Measurements from ENCODE around the gene ETV2.
"Not testable (repeated sequence)": the region's sequence is repeated elsewhere in the genome, so short reads cannot be mapped to it uniquely, and the experiment has no call there.

Gene ETV2

GRCh38 chr19:35669566-35669965, 28.0 kb downstream of the ETV2 start:
- TF ChIP-seq POLR2AphosphoS5 (IDR thresholded peaks at IDR 0.05; ENCODE audit: low read depth, low read length) (no peak), POLR2A (IDR thresholded peaks at IDR 0.05; ENCODE audit: low read depth, low read length) (no peak), POU2F2 (IDR thresholded peaks at IDR 0.05; ENCODE audit: low read depth, low read length) (no peak), PAX5 (IDR thresholded peaks at IDR 0.05; ENCODE audit: insufficient read depth, low read length, severe bottlenecking) (no peak)
- no peak for DNase-seq (ENCODE audit: insufficient read length, low spot score)
- FAIRE-seq, result no peak

GRCh38 chr19:35669974-35670373, 28.4 kb downstream of the ETV2 start:
- TF ChIP-seq POLR2AphosphoS5 (IDR thresholded peaks at IDR 0.05; ENCODE audit: low read depth, low read length) (no peak), TAF1 (IDR thresholded peaks at IDR 0.05; ENCODE audit: low read depth, low read length) (no peak), SPI1 (IDR thresholded peaks at IDR 0.05; ENCODE audit: low read depth, low read length) (no peak), POLR2A (IDR thresholded peaks at IDR 0.05; ENCODE audit: low read depth, low read length) (no peak), PAX5 (IDR thresholded peaks at IDR 0.05; ENCODE audit: insufficient read depth, low read length, severe bottlenecking) (no peak), POU2F2 (IDR thresholded peaks at IDR 0.05; ENCODE audit: low read depth, low read length) (no peak)
- no peak for FAIRE-seq
- no peak for DNase-seq (ENCODE audit: insufficient read length, low spot score)

DNA sequence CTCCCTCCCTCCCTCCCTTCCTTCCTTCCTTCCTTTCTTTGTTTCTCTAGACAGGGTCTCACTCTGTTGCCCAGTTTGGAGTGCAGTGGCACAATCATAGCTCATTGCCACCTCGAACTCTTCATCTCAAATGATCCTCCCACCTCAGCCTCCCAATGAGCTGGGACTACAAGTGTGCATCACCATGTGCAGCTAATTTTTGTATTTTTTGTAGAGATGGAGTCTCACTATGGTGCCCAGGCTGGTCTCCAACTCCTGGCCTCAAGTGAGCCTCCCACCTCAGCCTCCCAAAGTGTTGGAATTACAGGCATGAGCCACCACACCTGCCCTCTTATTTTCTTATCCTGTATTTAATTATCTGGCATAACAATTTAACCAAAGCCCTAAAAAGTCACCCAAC, 29.1 kb downstream of the ETV2 start:
- TF ChIP-seq PAX5 (IDR thresholded peaks at IDR 0.05; ENCODE audit: insufficient read depth, low read length, severe bottlenecking) (no peak), SPI1 (IDR thresholded peaks at IDR 0.05; ENCODE audit: low read depth, low read length) (no peak), POLR2AphosphoS5 (IDR thresholded peaks at IDR 0.05; ENCODE audit: low read depth, low read length) (no peak), POLR2A (IDR thresholded peaks at IDR 0.05; ENCODE audit: low read depth, low read length) (no peak)
- DNase-seq (ENCODE audit: insufficient read length, low spot score) (no peak), FAIRE-seq (no peak)

- FAIRE-seq, result no peak
- no peak for TF ChIP-seq SPI1 (IDR thresholded peaks at IDR 0.05; ENCODE audit: low read depth, low read length)
- no peak for DNase-seq (ENCODE audit: insufficient read length, low spot score)
Observed at GRCh38 chr19:35671818-35672217, 30.3 kb downstream of the ETV2 start.

DNA sequence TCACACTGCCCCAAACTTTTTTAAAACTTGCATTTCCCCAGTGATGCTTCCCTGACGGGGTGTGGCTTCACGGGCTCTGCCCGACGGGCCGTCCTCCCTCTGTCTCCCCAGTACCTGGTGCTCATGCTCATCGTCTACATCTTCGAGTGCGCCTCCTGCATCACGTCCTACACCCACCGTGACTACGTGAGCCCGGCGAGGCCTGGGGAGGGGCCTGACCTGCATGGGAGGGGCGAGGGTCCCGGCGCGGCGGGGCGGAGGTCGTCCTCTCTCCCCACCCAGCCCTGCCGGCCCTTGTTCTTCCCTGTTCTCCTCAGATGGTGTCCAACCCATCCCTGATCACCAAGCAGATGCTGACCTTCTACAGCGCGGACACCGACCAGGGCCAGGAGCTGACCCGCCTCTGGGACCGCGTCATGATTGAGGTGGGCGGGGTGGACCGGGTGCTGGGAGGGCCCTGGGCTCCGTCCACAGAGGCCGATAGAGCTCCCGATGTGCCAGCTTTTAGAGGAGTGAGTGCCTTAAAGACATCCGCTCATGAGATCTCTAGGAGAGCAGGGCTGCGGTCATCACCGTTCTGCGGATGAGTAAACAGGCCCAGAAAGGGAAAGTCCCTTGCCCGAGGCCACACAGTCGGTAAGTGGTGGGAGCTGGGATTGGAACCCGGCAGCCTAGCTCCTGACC, 31.7 kb downstream of the ETV2 start:
- FAIRE-seq (peak; percentile 83), DNase-seq (ENCODE audit: insufficient read length, low spot score) (peak; percentile 46)
- no peak for TF ChIP-seq POU2F2 (IDR thresholded peaks at IDR 0.05; ENCODE audit: low read depth, low read length)
- no peak for TF ChIP-seq TAF1 (IDR thresholded peaks at IDR 0.05; ENCODE audit: low read depth, low read length)
- no peak for TF ChIP-seq POLR2A (IDR thresholded peaks at IDR 0.05; ENCODE audit: low read depth, low read length)
- no peak for TF ChIP-seq POLR2AphosphoS5 (IDR thresholded peaks at IDR 0.05; ENCODE audit: low read depth, low read length)
- TF ChIP-seq SPI1 (IDR thresholded peaks at IDR 0.05; ENCODE audit: low read depth, low read length), result no peak
- TF ChIP-seq PAX5 (IDR thresholded peaks at IDR 0.05; ENCODE audit: insufficient read depth, low read length, severe bottlenecking), result no peak

DNA sequence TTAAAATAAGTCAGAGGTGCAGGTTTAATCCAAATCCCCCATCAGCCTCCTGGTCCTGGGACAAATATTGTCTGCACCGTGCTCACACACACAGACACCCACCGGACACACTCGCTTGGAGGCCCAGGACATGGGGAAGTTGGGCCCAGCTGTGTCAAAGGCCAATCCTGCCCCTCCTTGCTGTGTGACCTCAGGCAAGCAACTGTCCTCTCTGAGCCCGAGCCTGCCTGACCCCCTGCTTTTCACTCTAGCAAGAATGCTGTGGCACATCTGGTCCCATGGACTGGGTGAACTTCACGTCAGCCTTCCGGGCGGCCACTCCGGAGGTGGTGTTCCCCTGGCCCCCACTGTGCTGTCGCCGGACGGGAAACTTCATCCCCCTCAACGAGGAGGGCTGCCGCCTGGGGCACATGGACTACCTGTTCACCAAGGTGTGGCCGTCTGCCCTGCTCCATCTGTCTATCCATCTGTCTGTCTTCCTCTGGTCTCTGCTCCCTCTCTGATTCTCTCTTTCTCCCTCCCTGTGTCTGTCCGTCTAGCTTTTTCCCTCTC, 34.1 kb downstream of the ETV2 start:
- TF ChIP-seq PAX5 (IDR thresholded peaks at IDR 0.05; ENCODE audit: insufficient read depth, low read length, severe bottlenecking) (no peak), TAF1 (IDR thresholded peaks at IDR 0.05; ENCODE audit: low read depth, low read length) (no peak), POLR2A (IDR thresholded peaks at IDR 0.05; ENCODE audit: low read depth, low read length) (no peak), POU2F2 (IDR thresholded peaks at IDR 0.05; ENCODE audit: low read depth, low read length) (no peak), SPI1 (IDR thresholded peaks at IDR 0.05; ENCODE audit: low read depth, low read length) (no peak)
- no peak for FAIRE-seq

GRCh38 chr19:35689836-35690235, 48.3 kb downstream of the ETV2 start:
- no peak for FAIRE-seq
- TF ChIP-seq PAX5 (IDR thresholded peaks at IDR 0.05; ENCODE audit: insufficient read depth, low read length, severe bottlenecking) (no peak), SPI1 (IDR thresholded peaks at IDR 0.05; ENCODE audit: low read depth, low read length) (no peak), POLR2AphosphoS5 (IDR thresholded peaks at IDR 0.05; ENCODE audit: low read depth, low read length) (no peak), TAF1 (IDR thresholded peaks at IDR 0.05; ENCODE audit: low read depth, low read length) (no peak), POU2F2 (IDR thresholded peaks at IDR 0.05; ENCODE audit: low read depth, low read length) (no peak)
- DNase-seq (ENCODE audit: insufficient read length, low spot score), result no peak

More for the DNA sequence above, 34.1 kb downstream of the ETV2 start:
- DNase-seq (ENCODE audit: insufficient read length, low spot score), result no peak

DNA sequence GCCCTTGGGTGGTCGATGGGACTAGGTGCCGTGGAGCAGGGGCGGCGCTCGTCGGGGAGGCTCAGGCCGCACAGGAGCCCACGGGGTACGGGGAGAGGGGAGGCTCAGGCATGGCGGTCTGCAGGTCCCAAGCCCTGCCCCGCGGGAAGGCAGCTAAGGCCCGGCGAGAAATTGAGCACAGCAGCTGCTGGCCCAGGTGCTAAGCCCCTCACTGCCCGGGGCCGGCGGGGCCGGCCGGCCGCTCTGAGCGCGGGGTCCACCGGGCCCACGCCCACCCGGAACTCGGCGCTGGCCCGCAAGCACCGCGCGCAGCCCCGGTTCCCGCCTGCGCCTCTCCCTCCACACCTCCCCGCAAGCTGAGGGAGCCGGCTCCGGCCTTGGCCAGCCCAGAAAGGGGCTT, 49.6 kb downstream of the ETV2 start:
- FAIRE-seq; DNase-seq (ENCODE audit: insufficient read length, low spot score): not testable (repeated sequence)

GRCh38 chr19:35692010-35692409, 50.5 kb downstream of the ETV2 start:
- no peak for TF ChIP-seq POLR2A (IDR thresholded peaks at IDR 0.05; ENCODE audit: low read depth, low read length)
- no peak for TF ChIP-seq POU2F2 (IDR thresholded peaks at IDR 0.05; ENCODE audit: low read depth, low read length)
- no peak for TF ChIP-seq POLR2AphosphoS5 (IDR thresholded peaks at IDR 0.05; ENCODE audit: low read depth, low read length)
- TF ChIP-seq SPI1 (IDR thresholded peaks at IDR 0.05; ENCODE audit: low read depth, low read length), result no peak
- no peak for TF ChIP-seq TAF1 (IDR thresholded peaks at IDR 0.05; ENCODE audit: low read depth, low read length)
- TF ChIP-seq PAX5 (IDR thresholded peaks at IDR 0.05; ENCODE audit: insufficient read depth, low read length, severe bottlenecking), result no peak
- no peak for DNase-seq (ENCODE audit: insufficient read length, low spot score)
- no peak for FAIRE-seq

DNA sequence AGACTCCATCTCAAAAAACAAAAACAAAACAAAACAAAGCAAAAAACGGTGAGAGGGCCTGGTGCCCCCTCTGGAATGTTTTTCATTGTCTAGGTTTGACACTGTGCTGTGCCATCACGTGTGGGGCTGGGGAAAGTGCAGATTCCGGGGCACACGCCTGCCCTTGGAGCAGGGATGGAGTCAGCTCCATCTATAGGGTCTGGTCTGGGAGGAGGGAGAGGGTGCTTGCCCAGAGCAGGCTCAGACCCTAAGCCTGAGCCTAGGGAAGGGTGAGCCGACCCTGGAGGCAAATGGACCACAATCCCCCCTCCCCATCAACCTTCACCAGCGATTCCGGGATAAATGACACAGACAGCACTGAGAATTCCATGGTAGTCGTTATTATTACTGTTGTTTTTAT, 51.9 kb downstream of the ETV2 start:
- FAIRE-seq (no peak), DNase-seq (ENCODE audit: insufficient read length, low spot score) (no peak)

More for the DNA sequence above, 51.9 kb downstream of the ETV2 start:
- TF ChIP-seq POU2F2 (IDR thresholded peaks at IDR 0.05; ENCODE audit: low read depth, low read length) (no peak), TAF1 (IDR thresholded peaks at IDR 0.05; ENCODE audit: low read depth, low read length) (no peak), SPI1 (IDR thresholded peaks at IDR 0.05; ENCODE audit: low read depth, low read length) (no peak), POLR2AphosphoS5 (IDR thresholded peaks at IDR 0.05; ENCODE audit: low read depth, low read length) (no peak), POLR2A (IDR thresholded peaks at IDR 0.05; ENCODE audit: low read depth, low read length) (no peak)
